DMS153 treated with DMSO at 0.1 percent for 48 hours (cell line): Measurements from ENCODE around the gene CRTAC1.

ENCODE experiments used
- DNase-seq: peaks from one replicate; lab custom pipeline; 2025; ENCODE audit not compliant: unreplicated experiment; lab: John Stamatoyannopoulos, UW

Gene CRTAC1

GRCh38 chr10:97903128-97904017 is 127.0 kb downstream of the CRTAC1 start:
- no peak for DNase-seq

DNA sequence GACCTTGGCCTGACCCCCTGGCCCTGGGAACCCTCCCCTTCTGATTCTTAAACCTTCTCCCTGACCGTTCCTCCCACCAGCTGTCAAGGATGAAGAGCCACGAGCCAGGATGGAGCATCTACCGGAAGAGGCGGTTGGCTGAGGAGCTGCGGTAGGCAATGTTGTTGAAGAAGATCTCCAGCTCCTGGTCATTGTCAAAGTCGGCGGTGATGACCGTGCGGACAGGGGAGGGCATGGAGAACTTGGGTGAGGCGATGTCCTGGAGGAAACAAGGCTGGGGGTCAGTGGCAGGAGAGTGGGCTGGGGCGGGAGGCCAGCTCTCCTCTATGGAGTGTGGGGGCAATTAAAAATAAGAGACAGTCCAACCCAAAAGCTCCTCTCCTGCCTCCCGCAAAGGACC is 129.0 kb downstream of the CRTAC1 start:
- no peak for DNase-seq

- DNase-seq, result no peak
These were observed 132.0 kb downstream of the CRTAC1 start for GRCh38 chr10:97898429-97898828.

- no peak for DNase-seq
These were observed 133.6 kb downstream of the CRTAC1 start for GRCh38 chr10:97896756-97897358.

- DNase-seq, result no peak
These were observed 134.5 kb downstream of the CRTAC1 start for GRCh38 chr10:97895915-97896314.

- DNase-seq, result no peak
These were observed 135.3 kb downstream of the CRTAC1 start for GRCh38 chr10:97895084-97895483.

DNA sequence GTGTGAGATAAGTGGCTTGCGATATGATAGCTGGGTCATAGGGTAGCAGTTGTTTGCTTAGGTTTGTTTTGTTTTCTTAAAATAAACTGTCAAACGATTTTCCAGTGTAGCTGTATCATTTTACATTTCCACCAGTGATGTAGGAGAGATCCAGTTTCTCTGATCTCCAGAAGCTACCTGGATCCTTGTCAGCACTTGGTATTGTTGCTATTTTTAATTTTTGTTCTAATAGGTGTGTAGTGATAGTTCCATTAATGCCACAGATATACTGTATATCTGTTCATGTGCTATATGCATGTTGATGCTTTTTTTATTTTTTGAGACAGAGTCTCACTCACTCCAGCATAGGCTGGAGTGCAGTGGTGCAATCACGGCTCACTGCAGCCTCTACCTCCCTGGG is 136.3 kb downstream of the CRTAC1 start:
- DNase-seq, result no peak

GRCh38 chr10:97892939-97893338 is 137.5 kb downstream of the CRTAC1 start:
- no peak for DNase-seq

DNA sequence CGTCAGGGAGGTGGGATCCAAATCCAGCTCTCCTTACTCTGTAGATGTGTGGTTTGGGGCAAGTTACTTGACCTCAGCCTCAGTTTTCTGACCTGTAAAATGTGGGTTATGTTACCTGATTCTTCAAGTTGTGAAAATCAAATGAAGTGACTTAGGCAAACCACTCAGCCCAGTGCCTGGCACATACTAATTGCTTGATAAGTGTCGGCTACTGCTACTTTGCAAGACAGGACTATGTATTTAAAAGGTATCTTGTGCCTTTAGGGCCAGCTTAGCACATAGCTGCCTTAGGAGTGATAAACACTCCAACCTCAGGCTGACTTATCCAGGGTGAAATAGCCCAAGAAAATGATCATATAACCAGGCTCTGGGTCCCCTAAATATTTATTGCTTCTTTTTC is 137.9 kb downstream of the CRTAC1 start:
- DNase-seq, result no peak

- no peak for DNase-seq
These were observed 138.8 kb downstream of the CRTAC1 start for GRCh38 chr10:97891497-97892167.

DNA sequence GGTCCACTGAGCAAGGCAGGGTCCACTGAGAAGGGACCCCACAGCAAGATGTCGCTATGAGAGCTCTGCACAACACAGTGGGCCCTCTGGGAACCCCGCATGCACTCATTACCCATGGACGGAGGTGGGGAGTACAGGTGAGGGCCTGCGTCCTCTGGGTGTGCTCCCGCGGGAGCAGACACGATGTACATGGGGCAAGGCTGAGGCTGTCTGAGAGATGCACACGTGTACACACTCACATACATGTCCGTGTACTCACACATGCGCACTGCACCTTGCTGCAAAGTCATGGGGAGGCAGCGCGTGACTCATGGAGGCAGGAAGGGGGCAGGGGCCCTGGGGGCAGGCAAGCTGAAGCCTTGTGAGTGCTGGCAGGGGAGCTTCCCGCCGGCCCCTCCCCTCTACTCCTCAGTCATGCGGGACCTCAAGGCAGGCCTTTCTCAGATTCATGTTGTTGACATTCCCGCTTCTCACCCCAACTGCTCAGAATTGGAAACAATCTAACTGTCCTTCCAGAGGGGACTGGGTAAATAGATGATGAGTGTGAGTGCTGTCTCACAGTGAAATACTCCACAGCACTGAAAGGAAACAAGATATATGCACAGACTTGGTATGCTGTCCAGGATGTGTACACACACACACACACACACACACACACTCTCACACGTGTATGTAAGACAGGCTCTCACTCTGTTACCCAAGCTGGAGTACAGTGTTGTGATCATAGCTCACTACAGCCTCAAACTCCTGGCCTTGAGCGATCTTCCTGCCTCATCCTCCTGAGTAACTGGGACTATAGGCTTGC is 140.8 kb downstream of the CRTAC1 start:
- DNase-seq, result peak; percentile 19

DNA sequence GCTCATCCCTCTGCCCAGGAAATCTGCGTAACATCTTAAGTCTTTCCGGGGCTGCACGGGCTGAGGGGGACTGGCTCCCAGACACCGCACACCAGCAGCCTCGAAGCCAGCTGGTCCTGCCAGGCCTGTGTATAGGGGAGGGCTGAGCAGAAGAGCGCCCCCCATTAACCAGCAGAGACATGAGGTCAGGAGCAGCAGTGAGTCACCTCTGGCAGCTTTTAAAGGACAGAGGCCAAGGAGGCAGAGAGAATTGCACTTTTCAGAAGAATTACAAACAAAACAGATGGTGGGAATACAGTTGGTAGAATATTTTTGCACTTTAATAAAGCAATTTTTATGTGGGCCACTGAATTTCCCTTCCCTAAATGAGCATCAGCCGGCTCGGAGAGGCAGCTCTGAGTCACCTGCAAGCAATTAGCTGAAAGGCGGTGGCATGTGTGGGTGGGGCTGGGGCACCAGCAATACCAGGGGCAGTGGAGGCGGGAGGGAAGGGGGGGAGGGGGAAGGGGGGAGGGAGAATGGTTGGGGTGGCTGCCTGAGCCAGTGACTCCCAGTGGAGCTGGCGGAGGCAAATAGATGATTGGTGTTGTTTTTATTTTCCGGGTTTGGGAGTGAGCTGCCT is 141.7 kb downstream of the CRTAC1 start:
- DNase-seq, result peak; percentile 56

DNA sequence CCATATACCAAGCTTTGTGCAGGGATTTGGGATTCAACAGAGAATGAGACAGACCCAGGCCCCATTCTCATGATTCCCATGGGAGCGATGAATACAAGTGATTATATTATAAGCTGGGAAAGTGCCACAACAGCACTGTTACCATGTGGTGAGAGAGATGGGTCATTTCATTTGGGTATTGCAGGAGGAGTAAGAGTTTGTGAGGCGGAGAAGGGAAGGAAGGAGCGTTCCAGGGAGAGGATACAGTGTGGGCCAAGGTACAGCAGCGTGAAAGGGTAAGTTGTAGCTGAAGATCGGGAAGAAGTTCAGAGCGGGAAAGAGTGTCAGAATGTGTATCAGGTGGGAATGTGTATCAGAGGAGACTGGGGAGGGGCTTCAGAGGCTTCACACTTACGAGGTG is 142.3 kb downstream of the CRTAC1 start:
- DNase-seq, result no peak

- DNase-seq, result no peak
These were observed 143.0 kb downstream of the CRTAC1 start for GRCh38 chr10:97887399-97887798.

- no peak for DNase-seq
These were observed 144.1 kb downstream of the CRTAC1 start for GRCh38 chr10:97886286-97886685.

GRCh38 chr10:97883092-97883485 is 147.3 kb downstream of the CRTAC1 start:
- DNase-seq, result no peak

GRCh38 chr10:97882142-97883091 is 148.0 kb downstream of the CRTAC1 start:
- no peak for DNase-seq

GRCh38 chr10:97880109-97880508 is 150.3 kb downstream of the CRTAC1 start:
- DNase-seq, result no peak

- DNase-seq, result no peak
These were observed 151.2 kb downstream of the CRTAC1 start for GRCh38 chr10:97879241-97879640.

GRCh38 chr10:97876402-97876801 is 154.0 kb downstream of the CRTAC1 start:
- DNase-seq, result no peak
